ENCODE measurements around the gene IL1RAPL1. TPM values are rescaled to one million over a fixed set of nuclear protein-coding genes. Genes with fewer than 3 reads are reported as not detected.
"Not testable (repeated sequence)": the region's sequence is repeated elsewhere in the genome, so short reads cannot be mapped to it uniquely, and the experiment has no call there.

IL1RAPL1 gene
- polyA plus RNA-seq, 1 donor, result 0.34 TPM

DNA sequence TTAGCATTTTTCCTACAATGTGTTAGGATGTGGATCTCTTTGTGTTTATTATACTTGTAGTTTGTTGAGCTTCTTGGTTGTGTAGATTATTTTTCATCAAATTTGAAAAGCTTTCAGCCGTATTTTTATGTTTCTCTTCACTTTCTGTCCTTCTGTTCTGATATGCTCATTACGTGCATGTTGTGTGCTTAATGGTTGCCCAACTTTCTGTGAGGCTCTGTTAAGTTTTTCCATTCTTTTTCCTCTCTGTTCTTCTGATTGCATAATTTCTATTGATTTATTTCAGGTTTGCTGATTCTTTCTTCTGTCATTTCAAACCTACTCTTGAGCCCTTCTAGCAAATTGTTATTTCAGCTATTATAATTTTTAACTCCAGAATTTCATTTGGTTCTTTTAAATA, 478.2 kb downstream of the IL1RAPL1 start:
- no peak overlapping the region for H3K27ac ChIP-seq (ENCODE audit: low read length)
- H3K4me3 ChIP-seq (ENCODE audit: low read length), result no peak overlapping the region
- no peaks in the 10 kb centered on the region for H3K4me1 ChIP-seq (ENCODE audit: control insufficient read depth, insufficient read depth, low read length)
- H3K27me3 ChIP-seq (ENCODE audit: control insufficient read depth, insufficient read depth, low read length), result no peaks in the 10 kb centered on the region
- no peak for DNase-seq
- H3K9me3 ChIP-seq (ENCODE audit: control insufficient read depth, low read depth, low read length), result no peaks in the 10 kb centered on the region
- no peaks in the 10 kb centered on the region for H3K36me3 ChIP-seq (ENCODE audit: control insufficient read depth, insufficient read depth, low read length)
- 93% methylated on average over 2 of the region's 2 CpGs for WGBS (ENCODE audit: insufficient coverage, low lambda C conversion rate)

DNA sequence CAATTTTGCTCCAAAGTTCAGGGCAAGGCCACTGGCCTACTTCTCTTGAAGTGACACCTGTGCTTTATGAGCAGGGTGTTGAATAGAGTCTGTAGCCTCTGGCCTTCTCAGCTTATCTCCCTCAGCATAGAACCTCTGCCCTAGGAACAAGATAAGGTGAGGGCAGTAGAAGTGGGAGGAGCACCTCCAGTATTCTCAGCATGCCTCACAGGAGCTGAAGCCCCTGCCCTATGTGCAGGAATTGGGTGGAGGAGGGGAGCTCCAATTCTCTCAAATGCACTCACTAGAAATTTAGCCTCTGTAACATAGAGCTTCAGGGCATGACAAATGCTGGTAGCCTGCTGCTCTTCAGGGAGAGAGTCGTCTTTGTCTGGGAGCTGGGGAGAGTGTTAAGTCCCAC, 479.3 kb downstream of the IL1RAPL1 start:
- Histone ChIP-seq H3K27ac (ENCODE audit: low read length) (no peak overlapping the region), H3K4me1 (ENCODE audit: control insufficient read depth, insufficient read depth, low read length) (no peaks in the 10 kb centered on the region), H3K4me3 (ENCODE audit: low read length) (no peak overlapping the region), H3K9me3 (ENCODE audit: control insufficient read depth, low read depth, low read length) (no peaks in the 10 kb centered on the region), H3K36me3 (ENCODE audit: control insufficient read depth, insufficient read depth, low read length) (no peaks in the 10 kb centered on the region), H3K27me3 (ENCODE audit: control insufficient read depth, insufficient read depth, low read length) (no peaks in the 10 kb centered on the region)
- no peak for DNase-seq
- no CpG with 5 or more reads among the region's 1 CpG for WGBS (ENCODE audit: insufficient coverage, low lambda C conversion rate)

DNA sequence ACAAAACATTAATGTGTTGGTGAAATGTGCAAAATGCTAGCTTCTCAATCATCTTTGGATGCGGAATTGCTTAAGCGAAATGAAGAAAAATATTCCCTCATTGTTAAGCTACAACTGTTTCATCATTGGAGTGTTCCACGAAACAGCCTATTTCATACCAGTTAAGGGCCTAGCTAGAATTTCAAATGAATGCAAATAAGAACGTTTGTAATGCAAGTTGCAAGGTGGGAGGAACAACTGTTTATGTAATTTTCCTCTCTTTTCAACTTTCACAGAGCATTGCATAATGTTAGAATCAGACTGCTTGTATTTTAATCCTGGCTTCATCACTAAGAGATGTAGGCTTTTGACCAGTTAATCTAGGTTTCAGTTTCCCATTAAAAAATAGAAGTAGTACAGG, 480.1 kb downstream of the IL1RAPL1 start:
- Histone ChIP-seq H3K36me3 (ENCODE audit: control insufficient read depth, insufficient read depth, low read length) (no peaks in the 10 kb centered on the region), H3K4me1 (ENCODE audit: control insufficient read depth, insufficient read depth, low read length) (no peaks in the 10 kb centered on the region), H3K9me3 (ENCODE audit: control insufficient read depth, low read depth, low read length) (no peaks in the 10 kb centered on the region), H3K4me3 (ENCODE audit: low read length) (no peak overlapping the region), H3K27me3 (ENCODE audit: control insufficient read depth, insufficient read depth, low read length) (no peaks in the 10 kb centered on the region), H3K27ac (ENCODE audit: low read length) (no peak overlapping the region)
- 100% methylated on average over 2 of the region's 4 CpGs for WGBS (ENCODE audit: insufficient coverage, low lambda C conversion rate)
- no peak for DNase-seq

DNA sequence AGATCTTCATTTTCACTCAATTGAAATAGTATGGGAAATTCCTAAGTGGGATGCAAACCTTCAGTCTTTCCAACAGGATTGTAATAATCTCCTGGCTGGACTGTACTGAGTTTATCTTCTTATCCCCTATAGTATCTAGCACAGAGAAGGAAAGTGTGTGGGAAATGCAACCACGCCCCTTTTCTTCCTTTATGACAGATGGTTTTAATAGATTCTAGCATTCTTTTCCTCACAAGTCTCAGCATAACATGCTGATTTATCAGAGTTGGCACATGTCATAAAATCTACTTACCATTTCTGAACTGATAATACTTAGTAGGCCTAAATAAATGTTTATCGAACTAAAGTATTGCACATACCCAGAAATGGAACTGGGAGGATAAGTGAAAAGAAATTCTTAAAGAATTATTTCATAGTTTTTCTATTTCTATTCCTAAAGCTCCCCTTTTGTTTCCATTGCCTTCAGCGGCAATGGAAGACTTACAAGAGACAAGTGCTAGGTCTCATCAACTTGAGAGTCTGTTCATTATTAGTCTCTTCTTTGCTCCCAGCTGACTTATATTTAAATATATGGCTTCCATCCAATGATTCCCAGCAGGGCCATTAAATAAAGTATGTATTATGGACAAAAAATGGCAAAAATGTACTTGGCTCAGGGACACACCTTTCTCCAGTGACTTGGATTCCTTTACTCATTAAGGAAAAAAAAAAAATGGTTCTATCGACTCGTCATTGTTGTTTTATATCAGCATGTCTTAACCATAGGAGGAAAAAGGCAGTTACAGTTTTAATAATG, 484.5 kb downstream of the IL1RAPL1 start:
- no peak for DNase-seq
- Histone ChIP-seq H3K4me1 (ENCODE audit: control insufficient read depth, insufficient read depth, low read length) (no peaks in the 10 kb centered on the region), H3K36me3 (ENCODE audit: control insufficient read depth, insufficient read depth, low read length) (no peaks in the 10 kb centered on the region), H3K27me3 (ENCODE audit: control insufficient read depth, insufficient read depth, low read length) (no peaks in the 10 kb centered on the region), H3K4me3 (ENCODE audit: low read length) (no peak overlapping the region), H3K27ac (ENCODE audit: low read length) (no peak overlapping the region), H3K9me3 (ENCODE audit: control insufficient read depth, low read depth, low read length) (no peaks in the 10 kb centered on the region)
- WGBS (ENCODE audit: insufficient coverage, low lambda C conversion rate), result 80% methylated on average over 1 of the region's 5 CpGs

DNA sequence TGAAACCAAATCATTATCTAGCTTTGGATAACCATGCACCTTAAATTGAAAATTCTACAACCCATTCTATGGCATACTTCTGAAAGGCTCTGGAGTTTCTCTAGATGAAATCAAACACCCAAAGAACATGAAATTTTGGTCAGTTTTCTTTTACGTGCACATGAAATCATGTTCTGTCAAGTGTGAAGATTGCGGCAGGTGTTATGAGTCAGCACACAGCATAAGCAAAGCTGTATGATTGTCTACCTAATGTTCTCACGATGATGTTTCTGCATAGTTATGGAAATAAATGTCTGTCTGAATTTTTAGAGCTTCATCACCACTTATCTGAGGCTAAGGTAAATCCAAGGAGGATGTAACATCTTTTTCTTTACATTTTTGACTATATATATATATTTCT, 495.3 kb downstream of the IL1RAPL1 start:
- Histone ChIP-seq H3K4me1 (ENCODE audit: control insufficient read depth, insufficient read depth, low read length) (no peaks in the 10 kb centered on the region), H3K27ac (ENCODE audit: low read length) (no peak overlapping the region), H3K36me3 (ENCODE audit: control insufficient read depth, insufficient read depth, low read length) (no peaks in the 10 kb centered on the region), H3K9me3 (ENCODE audit: control insufficient read depth, low read depth, low read length) (no peaks in the 10 kb centered on the region), H3K27me3 (ENCODE audit: control insufficient read depth, insufficient read depth, low read length) (no peaks in the 10 kb centered on the region), H3K4me3 (ENCODE audit: low read length) (no peak overlapping the region)
- DNase-seq, result no peak
- WGBS (ENCODE audit: insufficient coverage, low lambda C conversion rate), result no CpG with 5 or more reads among the region's 3 CpGs

DNA sequence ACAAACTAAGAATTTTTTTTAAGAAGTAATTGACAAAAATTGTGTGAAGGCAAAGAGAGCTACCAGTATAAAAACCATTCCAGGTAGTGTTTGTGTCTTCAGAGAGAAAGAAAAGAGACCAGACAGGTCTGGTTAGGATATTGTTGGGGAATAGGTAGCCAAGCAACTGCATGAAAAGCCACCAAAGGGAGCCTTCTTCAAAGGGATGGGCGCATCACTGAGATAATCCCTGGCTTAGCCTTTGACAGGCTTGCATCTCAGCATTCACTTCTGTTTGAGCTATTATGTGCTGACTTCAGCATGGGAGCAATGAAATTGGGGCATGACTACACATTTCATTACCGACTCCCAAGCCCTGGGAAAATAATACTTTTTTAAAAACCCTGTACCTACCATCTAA, 496.6 kb downstream of the IL1RAPL1 start:
- H3K36me3 ChIP-seq (ENCODE audit: control insufficient read depth, insufficient read depth, low read length), result no peaks in the 10 kb centered on the region
- no peaks in the 10 kb centered on the region for H3K4me1 ChIP-seq (ENCODE audit: control insufficient read depth, insufficient read depth, low read length)
- no peak overlapping the region for H3K27ac ChIP-seq (ENCODE audit: low read length)
- no peak for DNase-seq
- H3K27me3 ChIP-seq (ENCODE audit: control insufficient read depth, insufficient read depth, low read length), result no peaks in the 10 kb centered on the region
- no peaks in the 10 kb centered on the region for H3K9me3 ChIP-seq (ENCODE audit: control insufficient read depth, low read depth, low read length)
- H3K4me3 ChIP-seq (ENCODE audit: low read length), result no peak overlapping the region
- WGBS (ENCODE audit: insufficient coverage, low lambda C conversion rate), result no CpG with 5 or more reads among the region's 2 CpGs

DNA sequence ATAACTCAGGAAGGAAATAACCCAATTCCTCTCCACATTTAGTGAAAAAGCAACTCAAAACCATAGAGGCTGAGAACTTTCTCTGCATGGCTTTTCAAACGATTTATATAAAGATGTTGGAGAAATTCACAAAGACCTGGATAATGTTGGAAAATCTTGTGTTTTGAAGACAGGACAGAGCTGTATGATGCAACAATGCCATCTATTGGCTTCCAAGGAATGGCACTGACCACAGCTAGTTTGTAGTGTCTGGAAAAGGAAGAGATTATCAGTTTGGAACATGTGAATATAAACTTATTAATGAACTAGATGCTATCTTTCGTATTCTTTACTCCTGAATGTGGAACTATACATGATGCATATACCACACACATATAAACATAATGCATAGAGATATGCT, 503.6 kb downstream of the IL1RAPL1 start:
- DNase-seq, result no peak
- no CpG with 5 or more reads among the region's 2 CpGs for WGBS (ENCODE audit: insufficient coverage, low lambda C conversion rate)

DNA sequence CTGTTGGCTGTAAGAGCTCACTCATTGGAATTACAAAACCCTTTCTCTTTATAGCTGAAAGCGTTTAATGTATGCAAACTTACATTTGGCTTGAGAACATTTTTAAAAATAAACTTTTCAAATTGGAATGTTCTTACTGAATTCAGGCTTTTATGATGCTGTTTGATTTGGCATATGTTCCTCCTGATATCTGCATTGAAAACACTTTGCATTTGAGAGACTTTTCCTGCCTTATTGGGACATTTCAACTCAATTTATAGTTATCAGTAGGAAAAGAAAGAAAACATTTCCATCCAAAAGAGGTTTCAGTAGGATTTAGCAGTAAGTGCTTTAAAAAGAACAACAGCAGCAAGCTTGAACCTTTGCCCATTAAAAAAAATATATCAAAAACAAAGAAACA, 520.0 kb downstream of the IL1RAPL1 start:
- Histone ChIP-seq H3K9me3 (ENCODE audit: control insufficient read depth, low read depth, low read length) (no peaks in the 10 kb centered on the region), H3K4me1 (ENCODE audit: control insufficient read depth, insufficient read depth, low read length) (no peaks in the 10 kb centered on the region), H3K4me3 (ENCODE audit: low read length) (no peak overlapping the region)

More for the DNA sequence above, 503.6 kb downstream of the IL1RAPL1 start:
- Histone ChIP-seq H3K36me3 (ENCODE audit: control insufficient read depth, insufficient read depth, low read length) (no peaks in the 10 kb centered on the region), H3K27ac (ENCODE audit: low read length) (no peak overlapping the region), H3K4me3 (ENCODE audit: low read length) (no peak overlapping the region), H3K4me1 (ENCODE audit: control insufficient read depth, insufficient read depth, low read length) (no peaks in the 10 kb centered on the region), H3K27me3 (ENCODE audit: control insufficient read depth, insufficient read depth, low read length) (no peaks in the 10 kb centered on the region), H3K9me3 (ENCODE audit: control insufficient read depth, low read depth, low read length) (no peaks in the 10 kb centered on the region)

DNA sequence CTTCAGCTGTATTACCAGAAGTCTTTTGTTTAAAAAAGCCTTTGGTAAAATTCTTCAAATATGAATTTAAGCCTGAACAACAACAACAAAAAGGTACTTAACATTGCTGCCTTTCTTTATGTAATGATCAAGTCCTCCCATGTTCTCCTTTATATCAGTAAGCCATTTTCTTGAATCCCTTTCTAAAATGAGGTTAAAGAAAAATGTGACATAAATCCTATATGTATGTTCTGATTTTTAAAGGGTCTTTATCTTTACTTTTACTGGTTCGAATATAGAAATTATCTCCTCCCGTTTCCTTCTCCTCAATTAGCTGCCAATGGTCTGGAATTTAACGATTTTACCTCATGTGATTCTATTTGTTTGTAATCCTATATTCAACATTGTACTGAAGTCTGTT, 522.8 kb downstream of the IL1RAPL1 start:
- Histone ChIP-seq H3K4me1 (ENCODE audit: control insufficient read depth, insufficient read depth, low read length) (no peaks in the 10 kb centered on the region), H3K36me3 (ENCODE audit: control insufficient read depth, insufficient read depth, low read length) (no peaks in the 10 kb centered on the region), H3K4me3 (ENCODE audit: low read length) (no peak overlapping the region), H3K9me3 (ENCODE audit: control insufficient read depth, low read depth, low read length) (no peaks in the 10 kb centered on the region), H3K27ac (ENCODE audit: low read length) (no peak overlapping the region), H3K27me3 (ENCODE audit: control insufficient read depth, insufficient read depth, low read length) (no peaks in the 10 kb centered on the region)
- WGBS (ENCODE audit: insufficient coverage, low lambda C conversion rate), result 40% methylated on average over 1 of the region's 3 CpGs
- DNase-seq, result no peak

More for the DNA sequence above, 520.0 kb downstream of the IL1RAPL1 start:
- no peak overlapping the region for H3K27ac ChIP-seq (ENCODE audit: low read length)
- WGBS (ENCODE audit: insufficient coverage, low lambda C conversion rate), result no CpG with 5 or more reads among the region's 1 CpG
- no peak for DNase-seq
- H3K36me3 ChIP-seq (ENCODE audit: control insufficient read depth, insufficient read depth, low read length), result no peaks in the 10 kb centered on the region
- no peaks in the 10 kb centered on the region for H3K27me3 ChIP-seq (ENCODE audit: control insufficient read depth, insufficient read depth, low read length)

DNA sequence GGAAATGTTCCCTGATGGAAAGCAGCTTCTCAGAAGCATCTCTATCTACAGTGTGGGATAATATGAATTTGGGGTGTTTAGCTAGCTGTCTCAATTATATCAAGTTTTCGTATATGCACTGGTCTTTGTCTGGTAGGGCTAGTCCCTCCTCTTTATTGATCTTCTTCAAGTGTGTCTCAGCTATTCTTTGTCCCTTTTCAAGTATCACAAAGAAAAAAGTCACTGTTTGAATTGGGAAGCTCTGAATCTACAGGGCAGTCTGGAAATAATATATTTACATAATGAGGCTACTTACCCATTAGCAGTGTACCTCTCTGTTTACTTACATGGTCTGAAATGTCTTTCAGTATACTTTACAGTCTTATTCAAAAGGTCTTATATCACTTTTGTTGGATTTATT, 526.0 kb downstream of the IL1RAPL1 start:
- Histone ChIP-seq H3K9me3 (ENCODE audit: control insufficient read depth, low read depth, low read length) (no peaks in the 10 kb centered on the region), H3K4me1 (ENCODE audit: control insufficient read depth, insufficient read depth, low read length) (no peaks in the 10 kb centered on the region), H3K27me3 (ENCODE audit: control insufficient read depth, insufficient read depth, low read length) (no peaks in the 10 kb centered on the region), H3K4me3 (ENCODE audit: low read length) (no peak overlapping the region), H3K27ac (ENCODE audit: low read length) (no peak overlapping the region), H3K36me3 (ENCODE audit: control insufficient read depth, insufficient read depth, low read length) (no peaks in the 10 kb centered on the region)
- no CpG with 5 or more reads among the region's 1 CpG for WGBS (ENCODE audit: insufficient coverage, low lambda C conversion rate)
- DNase-seq, result no peak

DNA sequence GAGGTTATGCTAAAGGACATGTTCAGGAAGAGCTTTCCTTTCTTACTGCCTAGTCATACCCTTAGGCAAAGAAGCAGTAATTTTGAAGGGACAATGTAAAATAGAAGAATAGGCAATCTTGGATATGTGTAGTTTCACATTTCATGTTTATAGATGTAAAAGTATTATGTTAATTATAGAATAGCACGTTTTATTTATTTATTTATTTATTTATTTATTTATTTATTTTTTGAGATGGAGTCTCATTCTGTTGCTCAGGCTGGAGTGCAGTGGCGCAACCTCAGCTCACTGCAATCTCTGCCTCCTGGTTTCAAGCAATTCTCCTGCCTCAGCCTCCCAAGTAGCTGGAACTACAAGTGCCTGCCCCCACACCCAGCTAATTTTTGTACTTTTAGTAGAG, 535.6 kb downstream of the IL1RAPL1 start:
- no CpG with 5 or more reads among the region's 2 CpGs for WGBS (ENCODE audit: insufficient coverage, low lambda C conversion rate)
- not testable (repeated sequence) for H3K4me3 ChIP-seq (ENCODE audit: low read length); H3K36me3 ChIP-seq (ENCODE audit: control insufficient read depth, insufficient read depth, low read length); H3K27ac ChIP-seq (ENCODE audit: low read length); H3K27me3 ChIP-seq (ENCODE audit: control insufficient read depth, insufficient read depth, low read length); DNase-seq; H3K4me1 ChIP-seq (ENCODE audit: control insufficient read depth, insufficient read depth, low read length); H3K9me3 ChIP-seq (ENCODE audit: control insufficient read depth, low read depth, low read length)
